WTC11 (cell line): ENCODE results near the gene ELOVL5. TPM values are rescaled to one million over a fixed set of nuclear protein-coding genes. Genes with fewer than 3 reads are reported as not detected.

ENCODE experiments used
- ATAC-seq: fragments of 200-7000 bp; cut with Tn5 transposase; 2 replicates; pipeline ENCODE4 v1.10.0; 2021; ENCODE audit warnings: mild to moderate bottlenecking, moderate library complexity
- CTCF ChIA-PET: fragments of 300-600 bp; sonication (Branson Sonifier 250); formaldehyde crosslinking; loops from one replicate; lab custom pipeline; 2021; ENCODE audit warnings: antibody characterized with exemption; lab: Charles Lee
- POLR2A ChIA-PET: fragments of 350-600 bp; sonication (Branson Sonifier 250); formaldehyde crosslinking; loops from one replicate; lab custom pipeline; 2021; ENCODE audit warnings: antibody characterized with exemption; lab: Charles Lee
- DNase-seq: peaks from one replicate; pipeline ENCODE4 v3.0.0; 2021; ENCODE audit warnings: low spot score
- H3K27ac Mint-ChIP-seq: 2 replicates; pipeline ENCODE4 v1.8.0; 2021; ENCODE audit warnings: mixed read lengths
- H3K27me3 Mint-ChIP-seq: 2 replicates; pipeline ENCODE4 v1.8.0; 2021; ENCODE audit warnings: low read depth, mild to moderate bottlenecking, moderate library complexity, mixed read lengths
- H3K36me3 Mint-ChIP-seq: 2 replicates; pipeline ENCODE4 v1.8.0; 2021; ENCODE audit warnings: mixed read lengths
- H3K4me1 Mint-ChIP-seq: 2 replicates; pipeline ENCODE4 v1.8.0; 2022; ENCODE audit warnings: mixed read lengths
- H3K4me3 Mint-ChIP-seq: 2 replicates; pipeline ENCODE4 v1.8.0; 2021; ENCODE audit warnings: mild to moderate bottlenecking, moderate library complexity, mixed read lengths
- H3K9me3 Mint-ChIP-seq: 2 replicates; pipeline ENCODE4 v1.8.0; 2021; ENCODE audit warnings: mixed read lengths
- CDX4 ChIP-seq: fragments of 250-450 bp; sonication (Bioruptor Pico); IDR thresholded peaks from 2 replicates; pipeline ENCODE4 v1.9.0; 2021; ENCODE audit warnings: moderate library complexity, mild to moderate bottlenecking, inconsistent platforms, borderline replicate concordance
- CREM ChIP-seq: sonication (generic); formaldehyde crosslinking; IDR thresholded peaks from 2 replicates; pipeline ENCODE4 v1.8.1; 2022; ENCODE audit warnings: mild to moderate bottlenecking, missing genetic modification reagents, moderate library complexity
- E2F4 ChIP-seq: sonication (generic); formaldehyde crosslinking; IDR thresholded peaks from 2 replicates; pipeline ENCODE4 v1.8.1; 2022; ENCODE audit warnings: low read depth, mild to moderate bottlenecking, moderate library complexity, missing genetic modification reagents, borderline replicate concordance
- ESRRA ChIP-seq: sonication (generic); formaldehyde crosslinking; IDR thresholded peaks from 2 replicates; pipeline ENCODE4 v1.8.1; 2022; ENCODE audit warnings: mild to moderate bottlenecking, missing genetic modification reagents, borderline replicate concordance
- HMGXB4 ChIP-seq: sonication (generic); formaldehyde crosslinking; IDR thresholded peaks from 2 replicates; pipeline ENCODE4 v1.8.1; 2023; ENCODE audit warnings: mild to moderate bottlenecking, moderate library complexity, missing genetic modification reagents
- MAX ChIP-seq: sonication (generic); formaldehyde crosslinking; IDR thresholded peaks from 2 replicates; pipeline ENCODE4 v1.8.0; 2022; ENCODE audit warnings: mild to moderate bottlenecking, missing genetic modification reagents
- MYBL2 ChIP-seq: sonication (generic); formaldehyde crosslinking; IDR thresholded peaks from 2 replicates; pipeline ENCODE4 v1.8.1; 2023; ENCODE audit warnings: mild to moderate bottlenecking, moderate library complexity, missing genetic modification reagents
- NR2C2 ChIP-seq: sonication (generic); formaldehyde crosslinking; IDR thresholded peaks from 2 replicates; pipeline ENCODE4 v1.8.0; 2022; ENCODE audit warnings: mild to moderate bottlenecking, missing genetic modification reagents
- PRDM15 ChIP-seq: sonication (generic); formaldehyde crosslinking; IDR thresholded peaks from 2 replicates; pipeline ENCODE4 v1.8.0; 2022; ENCODE audit warnings: missing genetic modification reagents
- PRRX2 ChIP-seq: fragments of 250-450 bp; sonication (Bioruptor Pico); IDR thresholded peaks from 2 replicates; pipeline ENCODE4 v1.8.0; 2021; ENCODE audit warnings: mild to moderate bottlenecking
- SMAD3 ChIP-seq: sonication (generic); formaldehyde crosslinking; IDR thresholded peaks from 2 replicates; pipeline ENCODE4 v1.8.0; 2022; ENCODE audit warnings: missing genetic modification reagents, mild to moderate bottlenecking, borderline replicate concordance
- ZNF138 ChIP-seq: sonication (generic); formaldehyde crosslinking; conservative IDR thresholded peaks from 2 replicates; pipeline ENCODE4 v1.8.1; 2022; ENCODE audit warnings: mild to moderate bottlenecking, moderate library complexity, missing genetic modification reagents
- ZNF671 ChIP-seq: fragments of 250-450 bp; sonication (Bioruptor Pico); IDR thresholded peaks from 2 replicates; pipeline ENCODE4 v1.8.0; 2021; ENCODE audit warnings: mild to moderate bottlenecking
- ZSCAN18 ChIP-seq: fragments of 250-450 bp; sonication (Bioruptor Pico); IDR thresholded peaks from 2 replicates; pipeline ENCODE4 v2.1.2; 2022; ENCODE audit warnings: mild to moderate bottlenecking, moderate library complexity
- total RNA-seq: library from RNA; stranded (reverse); gene quantifications from 3 replicates; pipeline ENCODE4 v1.2.3, GENCODE V29; 2021

ELOVL5 gene
- total RNA-seq, 1 experiment from 2014 or later = 122 TPM

- H3K4me1 Mint-ChIP-seq = no peaks in the 10 kb centered on the region
- CTCF ChIA-PET = no interaction called here
- TF ChIP-seq CREM (CRISPR knock-in tag) = no peak
- no peak for TF ChIP-seq E2F4
- TF ChIP-seq ZSCAN18 (CRISPR knock-in tag) = no peak
- TF ChIP-seq ESRRA (CRISPR knock-in tag) = no peak
- no peak for TF ChIP-seq PRDM15
- TF ChIP-seq, all 79 proteins: peak for 0
- POLR2A ChIA-PET = no interaction called here
- no peak for DNase-seq
- H3K36me3 Mint-ChIP-seq = peaks cover 70% of the 10 kb centered on the region
- 0 out of 2 replicates have a peak overlapping the region, but pooled peaks have one; percentile 1 for H3K27ac Mint-ChIP-seq
- no peak for ATAC-seq
- no peaks in the 10 kb centered on the region for H3K27me3 Mint-ChIP-seq
- no peak overlapping the region for H3K4me3 Mint-ChIP-seq
- no peaks in the 10 kb centered on the region for H3K9me3 Mint-ChIP-seq
Observed at GRCh38 chr6:53263917-53264316, 84.8 kb downstream of the ELOVL5 start.

GRCh38 chr6:53259860-53260580, 88.7 kb downstream of the ELOVL5 start:
- no peak for TF ChIP-seq ZNF138 (CRISPR knock-in tag)
- no peak for TF ChIP-seq MAX
- TF ChIP-seq HMGXB4 (CRISPR knock-in tag) = no peak
- TF ChIP-seq ZNF671 = no peak
- TF ChIP-seq CDX4 (CRISPR knock-in tag) = no peak
- no peak for TF ChIP-seq NR2C2
- TF ChIP-seq SMAD3 (CRISPR knock-in tag) = no peak
- TF ChIP-seq MYBL2 (CRISPR knock-in tag) = no peak
- TF ChIP-seq PRRX2 (CRISPR knock-in tag) = no peak
- H3K36me3 Mint-ChIP-seq = peaks cover 47% of the 10 kb centered on the region
- H3K4me3 Mint-ChIP-seq = no peak overlapping the region
- no peaks in the 10 kb centered on the region for H3K9me3 Mint-ChIP-seq
- DNase-seq (no peak), ATAC-seq (no peak)
- H3K27ac Mint-ChIP-seq = no peak overlapping the region
- CTCF ChIA-PET = no interaction called here
- H3K4me1 Mint-ChIP-seq = no peaks in the 10 kb centered on the region
- H3K27me3 Mint-ChIP-seq = no peaks in the 10 kb centered on the region
- POLR2A ChIA-PET = no interaction called here
